AG04449 (cell line): Measurements from ENCODE around the gene ZNF185.

Experiments used
- CTCF ChIA-PET: fragments of 350-600 bp; formaldehyde crosslinking; extraction: SDS; loops from one replicate; lab custom pipeline; 2021; ENCODE audit warnings: antibody characterized with exemption; lab: Yijun Ruan, JAX
- POLR2A ChIA-PET: fragments of 400-600, 350-600 bp; formaldehyde crosslinking; extraction: SDS; loops from one replicate; lab custom pipeline; 2020; ENCODE audit warnings: antibody characterized with exemption, inconsistent platforms; lab: Yijun Ruan, JAX
- DNase-seq: peaks from one replicate; pipeline ENCODE4 v3.0.0-alpha.2; 2010; ENCODE audit warnings: low read depth, low spot score
- H3K4me3 ChIP-seq: 2 replicates; pipeline ENCODE4 v1.5.1; 2011; ENCODE audit warnings: low read depth, mild to moderate bottlenecking, control low read depth, low read length
- CTCF ChIP-seq: IDR thresholded peaks from one replicate; pipeline ENCODE4 v1.5.1; 2011; ENCODE audit warnings: mild to moderate bottlenecking, moderate library complexity, low read length, control low read depth, inconsistent platforms; ENCODE audit not compliant: insufficient read depth; ENCODE audit errors: missing control alignments

ZNF185 gene

GRCh38 chrX:152866386-152866785, 31.5 kb upstream of the ZNF185 start:
- DNase-seq, result no peak
- CTCF ChIA-PET, result no interaction called here
- no peak for TF ChIP-seq CTCF
- H3K4me3 ChIP-seq, result no peak overlapping the region
- POLR2A ChIA-PET, result no interaction called here

- H3K4me3 ChIP-seq, result no peak overlapping the region
- CTCF ChIA-PET, result no interaction called here
- TF ChIP-seq CTCF, result no peak
- DNase-seq, result no peak
- POLR2A ChIA-PET, result interaction anchor here (0.5 kb wide), 1 partner anchor 10 kb away, joined by 3 read pairs; no protein-coding TSS in a partner anchor
These were observed 27.9 kb upstream of the ZNF185 start for GRCh38 chrX:152869972-152870371.

- no peak for DNase-seq
- no peak overlapping the region for H3K4me3 ChIP-seq
- TF ChIP-seq CTCF, result no peak
- POLR2A ChIA-PET, result no interaction called here
- CTCF ChIA-PET, result no interaction called here
These were observed 26.6 kb upstream of the ZNF185 start for GRCh38 chrX:152871260-152871659.

- TF ChIP-seq CTCF, result no peak
- H3K4me3 ChIP-seq, result no peak overlapping the region
- POLR2A ChIA-PET, result interaction anchor here (0.6 kb wide), 1 partner anchor 22 kb away, joined by 3 read pairs; no protein-coding TSS in a partner anchor
- no peak for DNase-seq
- CTCF ChIA-PET, result no interaction called here
These were observed 25.3 kb upstream of the ZNF185 start for GRCh38 chrX:152872522-152872921.

GRCh38 chrX:152873361-152873760, 24.5 kb upstream of the ZNF185 start:
- ChIA-PET POLR2A (no interaction called here), CTCF (no interaction called here)
- TF ChIP-seq CTCF, result no peak
- DNase-seq, result no peak
- H3K4me3 ChIP-seq, result no peak overlapping the region

GRCh38 chrX:152876931-152877840, 20.7 kb upstream of the ZNF185 start:
- ChIA-PET CTCF (no interaction called here), POLR2A (no interaction called here)

More at GRCh38 chrX:152876931-152877840, 20.7 kb upstream of the ZNF185 start:
- TF ChIP-seq CTCF, result no peak
- no peak overlapping the region for H3K4me3 ChIP-seq
- DNase-seq, result no peak
